Psoas muscle (tissue), 8 donors: ENCODE measurements around the gene ZDHHC11. TPM values are rescaled to one million over a fixed set of nuclear protein-coding genes. Genes with fewer than 3 reads are reported as not detected.

Source experiments
- ATAC-seq, 4 donors: fragments of 200-7000 bp; cut with Tn5 transposase; one replicate each; pipeline ENCODE4 v1.9.1; 2020; ENCODE audit warnings: moderate library complexity in 3 of 4, mild to moderate bottlenecking in 2 of 4
- DNase-seq, 2 donors: peaks; one replicate each; pipeline ENCODE4 v3.0.0-alpha.2; 2020
- H3K27ac ChIP-seq: fragments of 200-600 bp; one replicate; pipeline ENCODE4 v1.8.0; 2022
- H3K27me3 ChIP-seq, 3 donors: fragments of 200-600 bp in 1 of 3; one replicate each; pipeline versions ENCODE4 v1.6.1 to v1.8.0; 2013 to 2022; ENCODE audit warnings: low read length in 2 of 3, mild to moderate bottlenecking in 2 of 3, moderate library complexity in 1 of 3; ENCODE audit not compliant: insufficient read depth in 3 of 3
- H3K36me3 ChIP-seq, 2 donors: fragments of 200-600 bp in 1 of 2; one replicate each; pipeline versions ENCODE4 v1.6.1 to v1.8.0; 2013 to 2022; ENCODE audit warnings: low read depth in 1 of 2, mild to moderate bottlenecking in 1 of 2, moderate library complexity in 1 of 2; ENCODE audit not compliant: insufficient read depth in 1 of 2
- H3K4me1 ChIP-seq: fragments of 200-600 bp; one replicate; pipeline ENCODE4 v1.8.0; 2022
- H3K4me3 ChIP-seq: fragments of 200-600 bp; one replicate; pipeline ENCODE4 v1.8.0; 2022; ENCODE audit warnings: mild to moderate bottlenecking
- H3K9me3 ChIP-seq: fragments of 200-600 bp; one replicate; pipeline ENCODE4 v1.8.0; 2022
- CTCF ChIP-seq: fragments of 200-600 bp; IDR thresholded peaks from one replicate; pipeline ENCODE4 v1.8.0; 2022; ENCODE audit warnings: antibody characterized with exemption
- WGBS, 3 donors: extraction: QIAGEN DNeasy Blood & Tissue Kit; methylation state at CpG; one replicate each; pipeline versions ENCODE4 v1.1.6 to v1.1.7; 2013; 5-methylcytosine and 5-hydroxymethylcytosine counted together
- intact Hi-C, 2 donors: fragments of 100-400 bp; cut with DNase I; formaldehyde crosslinking; loops; one replicate each; pipeline versions ENCODE4 v1.11.0 to v1.14.2; 2022
- polyA plus RNA-seq, 3 donors: library from polyadenylated mRNA; stranded (reverse); fragments of 200-250 nt; gene quantifications; one replicate each; pipeline ENCODE4 v1.2.3, GENCODE V29; 2013
- total RNA-seq, 4 donors: library from RNA; stranded (reverse); fragmentation: NEBNext Ultra II Directional in 2 of 4; extraction: Animal tissue kit (Norgen Biotek cat#: 25700) in 2 of 4; gene quantifications; one replicate each; pipeline versions ENCODE4 v1.2.1 to v1.2.4, GENCODE V29; 2021 to 2023
- donor health status: healthy with polysubstance abuse.
- donor health status: DM: no; HTN: no; CAD: no; lungs with moderate emphysema.
- donor health status: Bipolar disorder and iron deficiency.
- donor health status: healthy.
- donor health status: DM: yes; HTN: yes; CAD: no.
- donor health status: DM: no; HTN: no; CAD: no.
- donor health status: DM: no; HTN: no; CAD: no.
- donor health status: DM: yes; HTN: yes; CAD: no.

Gene ZDHHC11
- total and polyA plus RNA-seq, 7 donors, result 0.44 to 9.4 (median 1.8) TPM

DNA sequence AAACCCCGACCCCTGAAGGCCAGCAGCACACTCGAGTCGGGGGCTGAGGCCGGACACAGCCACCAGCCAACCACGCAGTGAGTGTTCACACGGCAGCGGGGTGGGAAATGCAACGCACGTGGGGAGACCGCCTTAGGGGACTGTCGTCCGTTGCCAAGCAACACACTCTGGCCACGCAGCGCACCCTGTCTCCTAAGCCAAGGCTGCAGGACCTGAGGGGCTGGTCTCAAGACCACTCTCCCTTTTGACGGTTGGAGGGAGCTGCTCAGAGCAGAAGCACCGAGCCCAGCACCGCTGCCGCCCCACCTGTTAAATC, 34.3 kb upstream of the ZDHHC11 start:
- no peak for TF ChIP-seq CTCF
- Histone ChIP-seq H3K27ac (no peak overlapping the region), H3K9me3 (no peaks in the 10 kb centered on the region), H3K36me3 (peaks cover 9 to 92% of the 10 kb centered on the region in 2 donors), H3K4me3 (no peak overlapping the region), H3K27me3 (no peaks in the 10 kb centered on the region), H3K4me1 (no peaks in the 10 kb centered on the region)
- ATAC-seq, result no peak
- DNase-seq, result no peak
- WGBS, 3 donors, result 90 to 92% (median 92%) methylated on average over 18 of the region's 18 CpGs
- intact Hi-C loops, result no loop called here

DNA sequence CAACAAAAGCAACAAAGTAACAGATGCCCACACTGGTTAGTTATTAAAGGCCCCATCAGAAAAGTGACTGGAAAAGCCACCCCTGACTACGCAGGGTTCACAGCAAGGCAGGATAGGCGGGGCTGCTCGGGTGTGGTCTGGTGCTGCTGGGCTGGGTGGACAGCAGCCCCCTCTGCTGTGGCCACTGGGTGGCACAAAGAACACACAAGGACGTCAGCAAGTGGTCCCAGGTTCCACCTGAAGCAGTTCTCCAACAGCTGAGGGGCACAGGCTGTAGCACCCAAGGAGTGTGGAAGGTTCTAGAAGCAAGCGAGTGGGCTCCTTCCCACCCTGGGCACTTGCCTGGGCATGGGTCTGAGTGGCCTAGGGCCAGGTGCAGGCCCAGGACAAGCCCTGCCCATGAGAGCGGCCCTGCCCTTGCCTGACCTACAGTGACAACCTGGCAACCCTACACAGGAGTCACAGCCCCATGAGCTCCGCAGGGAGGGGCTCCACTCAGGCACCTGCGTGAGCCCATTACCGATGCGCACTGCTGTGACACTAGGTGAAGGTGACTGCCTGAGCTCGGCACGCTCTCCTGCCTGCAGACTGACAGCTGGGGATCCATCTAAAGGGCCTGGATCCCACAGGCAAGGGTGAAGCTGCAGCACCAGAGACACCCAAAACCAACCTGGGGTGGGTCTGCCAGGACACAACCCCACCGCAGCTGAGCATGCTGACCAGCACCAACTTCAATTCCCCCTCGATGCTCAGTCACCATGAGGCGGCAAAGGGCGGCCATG, 33.8 kb upstream of the ZDHHC11 start:
- ATAC-seq, result peak in 2 of 4 donors; percentile 3 to 38

GRCh38 chr5:883475-884181, 32.8 kb upstream of the ZDHHC11 start:
- TF ChIP-seq CTCF, result no peak
- DNase-seq (no peak), ATAC-seq (no peak)
- intact Hi-C loops, result no loop called here
- no peaks in the 10 kb centered on the region for H3K9me3 ChIP-seq
- H3K4me1 ChIP-seq, result no peaks in the 10 kb centered on the region
- no peaks in the 10 kb centered on the region for H3K27me3 ChIP-seq
- WGBS, 3 donors, result 93 to 96% (median 94%) methylated on average over 29 of the region's 29 CpGs
- no peak overlapping the region for H3K27ac ChIP-seq
- peaks cover 8 to 77% of the 10 kb centered on the region in 2 donors for H3K36me3 ChIP-seq
- H3K4me3 ChIP-seq, result no peak overlapping the region

More for the DNA sequence above, 33.8 kb upstream of the ZDHHC11 start:
- TF ChIP-seq CTCF, result no peak
- no peaks in the 10 kb centered on the region for H3K4me1 ChIP-seq
- intact Hi-C loops, result no loop called here
- H3K36me3 ChIP-seq, result peaks cover 8 to 86% of the 10 kb centered on the region in 2 donors
- H3K4me3 ChIP-seq, result no peak overlapping the region
- H3K27me3 ChIP-seq, result no peaks in the 10 kb centered on the region
- DNase-seq, result no peak
- 90 to 95% (median 92%) methylated on average over 16 of the region's 16 CpGs for WGBS, 3 donors
- H3K9me3 ChIP-seq, result no peaks in the 10 kb centered on the region
- no peak overlapping the region for H3K27ac ChIP-seq

GRCh38 chr5:882253-883183, 31.7 kb upstream of the ZDHHC11 start:
- 94 to 97% (median 96%) methylated on average over 33 of the region's 33 CpGs for WGBS, 3 donors
- peaks cover 8 to 75% of the 10 kb centered on the region in 2 donors for H3K36me3 ChIP-seq
- no peaks in the 10 kb centered on the region for H3K27me3 ChIP-seq
- DNase-seq (no peak), ATAC-seq (no peak)
- intact Hi-C loops, result no loop called here
- H3K27ac ChIP-seq, result no peak overlapping the region
- no peaks in the 10 kb centered on the region for H3K4me1 ChIP-seq
- H3K9me3 ChIP-seq, result no peaks in the 10 kb centered on the region
- no peak for TF ChIP-seq CTCF
- H3K4me3 ChIP-seq, result no peak overlapping the region
